NCI-H2081 (cell line): ENCODE measurements around the gene GSG1L2.

ENCODE experiments used
- DNase-seq, 2 experiments: peaks; one replicate each; lab custom pipeline; 2025; lab: John Stamatoyannopoulos, UW

GSG1L2 gene

GRCh38 chr17:9824797-9825338, 3.0 kb upstream of the GSG1L2 start:
- DNase-seq: no peak

- no peak for DNase-seq
Measured at GRCh38 chr17:9824094-9824493, 2.2 kb upstream of the GSG1L2 start.

GRCh38 chr17:9820448-9820847, 1.4 kb downstream of the GSG1L2 start:
- no peak for DNase-seq

DNA sequence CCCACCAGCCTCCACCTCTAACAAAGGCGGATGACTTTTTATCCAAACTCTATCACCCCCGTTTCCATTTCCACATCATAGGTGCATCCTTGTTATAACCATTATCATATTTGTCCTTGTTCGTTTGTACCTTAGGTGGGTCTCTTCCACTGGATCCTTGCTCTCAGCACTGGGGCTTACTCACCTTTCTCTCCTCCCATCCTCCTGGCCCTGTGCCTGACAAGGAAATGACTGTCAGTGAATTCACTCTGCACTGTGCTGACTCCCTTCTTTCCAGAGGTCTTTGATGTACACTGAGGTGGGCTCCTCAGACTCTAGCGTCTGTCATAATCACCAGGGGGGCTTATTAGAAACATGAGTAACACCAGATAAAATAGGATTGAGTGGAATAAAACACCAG, 3.1 kb downstream of the GSG1L2 start:
- DNase-seq: no peak

- DNase-seq: no peak
Measured at GRCh38 chr17:9817086-9817485, 4.8 kb downstream of the GSG1L2 start.

GRCh38 chr17:9816472-9816871, 5.4 kb downstream of the GSG1L2 start:
- DNase-seq: no peak

- DNase-seq: no peak
Measured at GRCh38 chr17:9814337-9814945, 7.4 kb downstream of the GSG1L2 start.

GRCh38 chr17:9813166-9813565, 8.7 kb downstream of the GSG1L2 start:
- no peak for DNase-seq

GRCh38 chr17:9811537-9811936, 10.3 kb downstream of the GSG1L2 start:
- DNase-seq: no peak

DNA sequence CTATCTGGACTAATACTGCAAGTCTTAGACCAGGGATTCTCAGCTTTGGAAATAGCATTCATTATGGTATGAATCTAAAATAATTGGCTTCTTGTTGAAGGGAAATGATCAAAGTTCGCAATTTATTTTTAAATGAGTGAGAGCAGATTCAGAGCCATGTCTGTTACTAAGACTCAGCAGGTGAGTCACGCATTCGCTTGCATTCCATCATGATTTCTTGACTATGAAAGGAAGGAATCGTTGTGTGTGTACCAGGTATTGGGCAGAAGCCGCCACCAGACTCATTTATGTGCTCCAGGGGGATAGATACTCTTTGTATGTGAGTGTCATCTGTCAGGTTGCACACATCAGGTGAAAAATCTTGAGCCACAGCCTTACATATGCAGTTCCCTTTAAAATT, 10.8 kb downstream of the GSG1L2 start:
- no peak for DNase-seq

DNA sequence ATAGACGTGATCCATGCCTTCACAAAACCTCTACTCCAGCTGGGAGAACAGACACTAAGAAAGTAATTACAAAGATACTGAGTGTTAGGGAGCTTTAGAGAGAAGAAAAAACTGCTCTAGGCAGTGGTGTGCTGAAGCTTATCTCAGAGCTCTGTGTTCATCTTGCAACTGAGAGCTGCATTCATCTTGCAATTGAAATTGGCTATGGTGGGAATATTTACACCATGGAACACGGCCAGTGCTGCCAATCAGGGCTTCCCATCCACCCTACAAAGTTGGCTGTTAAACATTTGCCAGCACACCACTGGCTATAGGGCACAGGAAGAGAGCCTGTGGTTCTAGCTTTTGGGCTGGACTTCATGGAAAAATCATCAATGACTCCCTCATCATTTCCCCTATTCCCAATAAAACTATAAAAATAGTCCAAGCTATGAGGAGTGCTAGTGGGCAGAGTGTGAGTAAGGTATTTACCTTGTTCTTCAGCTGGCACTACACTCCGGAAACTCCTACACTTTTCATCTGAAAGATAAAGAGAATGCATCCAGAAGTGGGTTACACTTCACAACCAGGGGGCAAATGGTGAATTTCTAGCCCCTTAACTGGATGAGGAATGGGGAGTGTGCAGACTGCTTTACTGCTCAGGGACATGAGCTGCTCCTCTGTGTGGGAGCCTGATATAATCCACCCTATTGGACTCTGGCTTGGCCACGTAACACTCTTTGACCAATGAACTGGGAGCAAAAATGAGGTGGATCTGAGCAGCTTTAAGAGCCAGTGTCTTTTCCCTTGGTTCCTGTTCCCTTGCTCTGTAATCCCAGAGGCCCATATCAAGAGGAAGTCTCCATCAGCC, 11.6 kb downstream of the GSG1L2 start:
- no peak for DNase-seq

DNA sequence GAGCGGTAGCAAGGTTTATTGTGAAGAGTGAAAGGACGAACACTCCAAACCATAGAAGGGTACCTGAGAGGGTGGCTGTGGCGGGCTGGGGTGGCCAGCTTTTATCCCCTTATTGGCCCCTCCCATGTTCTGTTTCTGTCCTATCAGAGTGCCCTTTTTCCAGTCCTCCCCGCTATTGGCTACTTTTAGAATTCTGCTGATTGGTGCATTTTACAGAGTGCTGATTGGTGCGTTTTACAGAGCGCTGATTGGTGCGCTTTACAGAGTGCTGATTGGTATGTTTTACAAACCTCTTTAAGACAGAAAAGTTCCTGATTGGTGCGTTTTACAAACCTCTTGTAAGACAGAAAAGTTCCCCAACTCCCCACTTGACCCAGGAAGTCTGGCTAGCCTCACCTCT, 12.5 kb downstream of the GSG1L2 start:
- DNase-seq: no peak

- DNase-seq: no peak
Measured at GRCh38 chr17:9806699-9807098, 15.2 kb downstream of the GSG1L2 start.

DNA sequence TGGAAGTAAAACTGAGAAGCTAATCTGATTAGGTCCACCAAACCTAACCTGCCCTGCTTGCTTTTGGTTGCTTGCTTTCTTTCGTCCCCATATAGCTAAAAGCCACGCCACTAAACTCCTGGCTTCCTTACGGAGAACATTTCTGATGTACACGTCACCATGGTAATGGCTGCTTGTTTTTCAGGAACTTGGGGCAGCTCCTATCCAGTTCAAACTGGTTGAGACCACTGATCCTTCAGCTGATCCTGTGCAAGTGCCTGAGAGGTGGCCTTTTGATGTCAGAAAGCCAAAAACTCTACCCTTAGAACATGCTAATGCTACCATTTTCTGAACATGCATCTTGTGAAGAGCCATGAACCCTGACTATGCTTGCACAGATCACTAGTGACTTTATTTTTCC, 16.1 kb downstream of the GSG1L2 start:
- DNase-seq: no peak

DNA sequence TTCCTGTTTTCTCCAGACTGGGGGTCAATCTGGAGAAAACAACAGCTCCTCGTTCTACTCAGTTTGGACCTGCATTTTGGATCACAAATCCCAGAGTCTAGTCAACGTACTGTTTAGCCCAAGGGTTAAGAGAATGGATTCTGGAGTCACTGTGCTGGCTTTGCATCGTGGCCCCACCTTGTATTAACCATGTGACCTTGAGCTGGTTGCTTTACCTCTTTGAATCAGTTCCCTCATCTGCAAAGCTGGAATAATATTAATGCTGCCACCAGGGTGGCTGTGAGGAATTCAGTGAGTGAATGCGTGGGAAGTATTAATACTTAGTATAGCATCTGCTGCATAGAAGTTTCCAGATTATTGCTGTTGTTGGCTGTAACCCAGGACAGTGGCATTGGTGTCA, 19.2 kb downstream of the GSG1L2 start:
- DNase-seq: no peak

- DNase-seq: no peak
Measured at GRCh38 chr17:9802294-9802693, 19.6 kb downstream of the GSG1L2 start.

DNA sequence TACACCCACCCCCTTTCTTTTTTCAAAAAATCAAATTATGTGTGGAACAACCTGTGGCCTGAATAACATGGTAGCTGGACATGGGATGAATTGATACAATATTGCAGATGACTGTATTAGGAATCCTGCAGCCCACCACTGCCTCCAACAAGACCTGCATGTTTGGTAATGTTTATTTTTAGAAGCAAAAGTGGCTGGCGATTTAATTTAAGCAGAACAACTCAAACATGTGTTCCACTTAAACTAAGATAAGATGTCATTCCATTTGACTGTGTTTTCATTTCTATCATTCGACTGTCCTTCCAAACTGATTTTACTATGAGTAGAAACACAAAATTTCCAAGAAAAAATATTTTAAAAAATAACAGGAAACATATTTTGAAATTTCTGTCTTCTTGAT, 20.4 kb downstream of the GSG1L2 start:
- no peak for DNase-seq

DNA sequence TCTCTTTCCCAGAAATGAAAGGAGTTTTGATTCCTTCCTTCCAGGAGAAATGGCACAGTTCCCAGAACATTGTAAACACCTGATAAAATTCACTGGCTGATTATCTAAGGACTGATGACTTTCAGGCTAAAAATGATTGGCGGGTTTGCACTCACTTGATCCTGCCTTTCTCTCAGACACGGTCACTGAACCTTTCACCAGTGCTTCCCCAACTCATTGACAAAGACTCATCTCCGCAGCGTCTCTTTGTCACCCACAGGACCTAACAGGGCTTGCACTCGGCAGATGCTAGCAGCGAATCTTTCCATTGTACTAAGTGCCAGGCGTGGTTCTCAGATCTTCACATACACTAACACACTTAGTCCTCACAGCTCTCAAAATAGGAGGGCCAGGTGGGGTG, 23.2 kb downstream of the GSG1L2 start:
- DNase-seq: no peak

GRCh38 chr17:9798008-9798407, 23.9 kb downstream of the GSG1L2 start:
- DNase-seq: no peak

DNA sequence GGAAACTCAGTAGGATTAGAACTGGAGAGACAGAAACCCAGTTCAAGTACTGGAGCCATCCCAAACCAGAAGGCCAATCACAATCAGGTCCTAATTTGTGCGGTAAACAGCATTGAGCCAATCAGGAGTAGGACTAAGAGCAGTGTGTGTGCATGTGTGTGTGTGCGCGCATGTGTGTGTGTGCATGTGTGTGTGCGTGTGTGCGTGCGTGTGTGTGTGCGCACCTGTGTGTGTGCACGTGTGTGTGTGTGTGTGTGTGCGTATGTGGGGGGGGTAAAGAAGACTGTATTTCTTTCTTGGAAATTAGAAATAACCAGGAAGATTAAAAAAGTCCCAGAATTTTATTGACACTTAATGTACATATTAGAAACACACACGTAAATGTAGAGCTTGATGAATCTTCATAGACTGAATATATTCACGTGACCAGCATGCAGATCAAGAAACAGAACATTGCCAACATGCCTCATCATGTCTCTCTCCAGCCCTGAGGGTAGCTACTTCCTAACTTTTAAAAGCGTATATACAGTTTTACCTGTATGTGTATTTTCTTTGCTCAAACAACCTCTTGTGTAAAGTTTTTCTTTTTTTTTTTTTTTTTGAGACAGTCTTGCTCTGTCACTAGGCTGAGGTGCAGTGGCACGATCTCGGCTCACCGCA, 29.6 kb downstream of the GSG1L2 start:
- no peak for DNase-seq

GRCh38 chr17:9790889-9791876, 30.7 kb downstream of the GSG1L2 start, which contains the start of gene DHRS7C:
Gene DHRS7C (minus strand): TSS chr17:9791592. CDS start chr17:9791284, 308 bp downstream.
- DNase-seq: no peak

DNA sequence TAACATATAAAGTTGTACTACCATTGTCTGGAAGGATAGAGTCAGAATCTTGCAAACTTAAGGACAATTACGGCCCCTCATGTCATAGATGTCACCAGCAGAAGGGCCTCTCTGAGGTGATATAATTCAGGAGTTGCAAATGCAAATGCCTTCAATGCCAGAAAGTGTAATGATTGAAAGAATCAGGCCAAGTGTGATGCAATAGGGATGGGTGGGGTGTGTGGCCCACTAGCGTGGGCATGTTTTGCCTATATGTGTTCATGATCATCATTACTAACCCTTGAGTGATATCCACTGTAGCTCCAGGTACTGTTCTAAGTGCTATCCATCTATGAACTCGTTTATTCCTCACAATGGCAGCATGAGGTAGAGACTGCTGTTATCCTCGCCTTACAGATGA, 31.6 kb downstream of the GSG1L2 start:
- no peak for DNase-seq
